HG03066 (cell line): ENCODE results near the gene TNRC6C.
"Not testable (repeated sequence)": the region's sequence is repeated elsewhere in the genome, so short reads cannot be mapped to it uniquely, and the experiment has no call there.

Experiments
- ATAC-seq: cut with Tn5 transposase; IDR thresholded peaks from one replicate; pipeline ENCODE4 v1.9.1; 2021; ENCODE audit warnings: low read depth; ENCODE audit not compliant: unreplicated experiment

The TNRC6C gene

GRCh38 chr17:78107976-78108725, 149.6 kb downstream of the TNRC6C start:
- no peak for ATAC-seq

- ATAC-seq, result no peak
Measured at GRCh38 chr17:78108726-78109488, 150.4 kb downstream of the TNRC6C start.

DNA sequence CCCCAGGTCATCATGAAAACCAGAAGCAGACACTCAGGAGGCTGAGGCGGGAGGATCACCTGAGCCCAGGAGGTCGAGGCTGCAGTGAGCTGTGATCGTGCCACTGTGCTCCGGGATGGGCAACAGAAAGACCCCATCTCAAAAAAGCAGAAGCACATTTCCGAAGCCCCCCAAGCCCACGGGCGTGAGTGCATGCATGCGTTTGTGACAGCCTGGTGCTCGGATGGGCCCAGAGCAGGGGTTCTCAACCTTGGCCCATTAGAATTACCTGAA, 150.9 kb downstream of the TNRC6C start:
- no peak for ATAC-seq

- ATAC-seq, result no peak
Measured at GRCh38 chr17:78110363-78111015, 152.0 kb downstream of the TNRC6C start.

GRCh38 chr17:78111016-78111726, 152.7 kb downstream of the TNRC6C start:
- ATAC-seq, result no peak

DNA sequence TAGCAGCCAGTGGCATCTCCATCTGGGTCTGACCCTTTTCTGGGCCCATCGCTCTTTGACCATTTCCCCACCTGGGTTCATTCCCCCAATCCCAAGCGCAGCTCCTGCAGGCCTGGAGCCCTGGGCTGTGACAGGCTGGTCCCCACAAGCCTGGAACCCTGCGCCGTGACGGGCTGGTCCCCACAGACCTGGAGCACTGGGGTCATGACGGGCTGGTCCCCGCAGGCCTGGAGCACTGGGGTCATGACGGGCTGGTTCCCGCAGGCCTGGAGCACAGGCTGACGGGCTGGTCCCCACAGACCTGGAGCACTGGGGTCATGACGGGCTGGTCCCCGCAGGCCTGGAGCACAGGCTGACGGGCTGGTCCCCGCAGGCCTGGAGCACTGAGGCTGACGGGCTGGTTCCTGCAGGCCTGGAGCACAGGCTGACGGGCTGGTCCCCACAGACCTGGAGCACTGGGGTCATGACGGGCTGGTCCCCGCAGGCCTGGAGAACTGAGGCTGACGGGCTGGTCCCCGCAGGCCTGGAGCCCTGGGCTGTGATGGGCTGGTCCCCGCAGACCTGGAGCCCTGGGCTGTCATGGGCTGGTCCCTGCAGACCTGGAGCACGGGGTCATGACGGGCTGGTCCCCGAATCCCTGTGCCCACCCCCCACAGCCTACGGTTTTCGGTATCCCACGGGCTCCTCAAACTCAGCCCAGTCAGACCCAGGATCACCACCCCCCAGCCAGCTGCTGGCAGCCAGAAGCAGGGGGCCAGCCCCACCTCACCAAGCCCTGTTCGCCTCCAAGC, 153.4 kb downstream of the TNRC6C start:
- ATAC-seq, result no peak

GRCh38 chr17:78112518-78113471, 154.3 kb downstream of the TNRC6C start:
- ATAC-seq, result no peak

DNA sequence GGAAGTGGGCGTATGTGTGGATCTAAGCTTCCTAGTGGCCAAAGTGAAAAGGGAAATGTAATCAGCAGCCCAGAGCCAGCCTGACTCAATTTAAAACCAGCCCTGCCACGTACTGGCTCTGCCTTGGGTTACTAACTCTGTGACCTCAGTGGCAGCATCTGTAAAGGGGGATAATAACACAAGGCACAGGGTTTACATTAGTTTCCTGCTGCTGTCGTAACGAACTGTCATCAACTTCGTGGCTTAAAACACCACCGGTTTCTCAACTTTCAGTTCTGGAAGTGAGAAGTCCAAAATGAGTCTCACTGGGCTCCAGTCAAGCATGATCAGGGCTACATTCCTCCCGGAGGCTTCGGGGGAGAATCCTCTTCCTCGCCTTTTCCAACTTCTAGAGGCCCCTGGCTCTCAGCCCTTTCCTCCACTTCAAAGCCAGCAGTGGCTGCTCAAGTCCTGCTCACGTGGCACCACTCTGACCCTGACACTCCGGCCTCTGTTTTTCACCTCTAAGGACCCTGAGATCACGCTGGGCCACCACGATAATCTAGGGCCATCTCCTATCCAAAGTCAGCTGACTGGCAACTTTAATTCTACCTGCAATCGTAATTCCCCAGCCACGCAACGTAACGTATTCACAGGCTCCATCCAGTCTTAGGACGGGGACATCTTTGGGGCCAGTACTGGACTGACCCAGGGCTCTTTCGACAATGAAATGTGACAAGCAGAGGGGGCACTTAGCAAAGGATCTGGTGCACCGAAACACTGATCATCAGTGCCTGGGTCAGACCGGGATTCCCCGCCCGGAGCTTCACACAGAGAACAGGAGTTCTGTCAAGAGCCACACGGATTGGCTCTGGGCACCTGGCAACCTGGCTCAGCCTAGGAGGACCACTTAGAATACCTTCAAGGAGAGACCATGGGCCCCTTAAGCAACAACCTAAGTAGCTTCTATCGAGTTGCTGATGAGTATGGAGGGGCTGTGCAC, 155.6 kb downstream of the TNRC6C start:
- ATAC-seq, result no peak

DNA sequence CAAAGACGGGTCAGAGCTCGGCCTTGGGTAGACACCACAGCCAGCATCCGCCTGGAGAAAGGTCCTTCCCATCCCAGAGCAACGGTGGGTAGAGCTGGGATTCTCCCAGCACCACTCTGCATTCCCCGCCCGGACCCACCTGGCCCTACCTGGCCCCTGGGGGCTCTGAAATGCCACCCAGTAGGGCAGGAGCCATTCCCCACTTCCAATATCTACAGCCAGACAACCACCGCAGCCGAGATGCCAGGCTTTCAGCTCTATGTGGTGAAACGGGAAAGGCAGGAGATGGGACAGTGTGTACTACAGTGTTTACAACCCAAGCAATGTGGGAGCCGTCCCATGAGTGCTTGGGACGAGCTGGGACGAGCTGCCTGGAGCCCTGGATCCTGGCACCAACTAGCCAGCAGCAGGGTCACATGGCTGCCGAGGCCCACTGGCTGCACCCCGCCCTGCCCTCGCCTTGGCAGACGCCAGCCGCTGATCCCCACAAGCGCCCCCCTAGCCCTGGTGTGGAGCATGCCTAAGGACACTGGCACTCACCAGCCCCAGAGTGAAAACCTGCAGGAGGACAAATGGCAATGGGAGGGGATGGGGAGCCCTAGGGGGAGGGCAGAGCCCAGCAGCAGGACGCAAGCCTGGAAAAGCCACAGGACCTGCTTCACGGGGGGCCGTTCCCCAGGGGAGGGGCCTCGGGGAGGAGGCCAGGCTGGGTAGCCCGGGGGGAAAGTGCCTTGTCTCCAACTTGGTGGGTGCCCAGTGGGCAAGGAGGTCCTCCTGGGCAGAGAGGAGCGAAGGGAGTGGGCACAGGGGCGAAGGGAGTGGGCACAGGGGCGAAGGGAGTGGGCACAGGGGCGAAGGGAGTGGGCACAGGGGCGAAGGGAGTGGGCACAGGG, 156.6 kb downstream of the TNRC6C start:
- no peak for ATAC-seq

GRCh38 chr17:78115803-78116202, 157.3 kb downstream of the TNRC6C start:
- ATAC-seq, result not testable (repeated sequence)

DNA sequence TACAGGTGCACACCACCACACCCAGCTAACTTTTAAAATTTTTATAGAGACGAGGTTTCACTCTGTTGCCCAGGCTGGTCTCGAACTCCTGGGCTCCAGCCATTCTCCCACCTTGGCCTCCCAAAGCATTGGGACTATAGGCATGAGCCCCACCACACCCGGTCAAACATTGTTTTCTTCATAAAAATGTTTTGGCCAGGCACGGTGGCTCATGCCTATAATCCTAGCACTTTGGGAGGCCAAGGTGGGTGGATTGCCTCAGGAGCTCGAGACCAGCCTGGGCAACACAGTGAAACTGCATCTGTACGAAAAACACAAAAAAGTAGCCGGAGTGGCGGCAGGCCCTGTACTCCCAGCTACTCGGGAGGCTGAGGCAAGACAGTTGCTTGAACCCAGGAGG, 157.9 kb downstream of the TNRC6C start:
- no peak for ATAC-seq

DNA sequence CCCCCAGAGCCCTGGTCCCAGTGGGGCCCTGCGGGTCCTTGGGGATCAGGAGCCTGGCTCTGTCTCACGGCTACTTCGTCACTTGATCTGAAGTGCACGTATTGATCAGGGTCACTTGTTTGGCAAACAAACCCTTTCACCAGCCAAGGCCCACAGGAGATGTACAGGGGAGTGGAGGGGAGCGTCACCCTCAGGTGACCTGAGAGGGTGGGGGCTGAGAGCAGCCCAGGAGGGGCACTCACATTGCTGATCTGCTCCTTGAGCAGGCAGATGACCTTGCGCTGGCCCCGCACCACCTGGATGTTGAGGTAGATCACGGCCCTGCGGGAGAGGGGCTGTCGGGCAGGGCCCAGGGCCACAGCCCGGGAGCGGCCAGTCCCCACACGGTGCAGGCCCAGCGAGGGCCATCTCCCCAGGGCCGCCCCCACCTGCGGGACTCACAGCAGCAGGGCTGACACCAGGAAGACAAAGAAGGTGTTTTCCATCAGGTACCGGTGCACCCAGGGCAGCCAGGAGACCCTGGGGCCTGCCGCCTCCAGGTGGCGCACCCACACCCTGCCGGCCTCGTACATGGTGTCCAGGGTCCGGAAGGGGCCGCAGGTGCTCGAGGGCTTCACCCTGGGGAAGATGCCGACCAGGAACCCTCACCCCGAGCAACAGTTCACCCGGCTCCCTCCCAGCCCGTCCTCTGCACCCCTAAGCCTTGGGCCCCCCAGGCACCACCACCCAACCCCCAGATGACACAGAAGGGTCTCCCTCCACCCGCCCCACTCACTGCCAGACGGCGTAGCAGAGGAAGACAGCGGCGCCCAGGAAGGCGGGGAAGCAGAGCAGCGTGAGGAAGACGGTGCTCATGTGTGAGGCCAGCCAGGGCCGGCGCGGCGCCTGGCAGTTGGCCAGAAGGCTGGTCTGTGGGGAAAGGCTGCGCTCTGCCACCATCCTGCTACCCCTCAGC, 158.8 kb downstream of the TNRC6C start:
- no peak for ATAC-seq

- no peak for ATAC-seq
Measured at GRCh38 chr17:78118801-78119241, 160.3 kb downstream of the TNRC6C start.

- ATAC-seq, result no peak
Measured at GRCh38 chr17:78120537-78120936, 162.0 kb downstream of the TNRC6C start.

GRCh38 chr17:78120971-78121800, 162.7 kb downstream of the TNRC6C start:
- no peak for ATAC-seq
